Thoracic aorta (tissue), 2 donors: ENCODE measurements around the gene ISOC2. TPM values are rescaled to one million over a fixed set of nuclear protein-coding genes. Genes with fewer than 3 reads are reported as not detected.
A peak's percentile ranks its signal among the peaks of the same experiment; 100 is the strongest.

Source experiments
- ATAC-seq: fragments of 150-250 bp; one replicate; pipeline ENCODE4 v1.8.0; 2017; ENCODE audit warnings: low read depth; ENCODE audit not compliant: insufficient number of reproducible peaks, low FRiP score
- DNase-seq: peaks from one replicate; pipeline ENCODE4 v3.0.0-alpha.2; 2020; ENCODE audit warnings: low spot score
- H3K27ac ChIP-seq, 2 donors: fragments of 200-600 bp; sonication (generic); 1 replicate in 1 of 2; 2 replicates in 1 of 2; pipeline ENCODE4 v1.5.1; 2016; ENCODE audit warnings: mild to moderate bottlenecking in 2 of 2, moderate library complexity in 2 of 2
- H3K27me3 ChIP-seq: fragments of 200-600 bp; sonication (generic); replicated peaks from 2 replicates; pipeline ENCODE4 v1.6.0; 2016; ENCODE audit warnings: mild to moderate bottlenecking; ENCODE audit not compliant: insufficient read depth
- H3K36me3 ChIP-seq: fragments of 200-600 bp; sonication (generic); one replicate; pipeline ENCODE4 v1.5.1; 2016
- H3K4me1 ChIP-seq, 2 donors: fragments of 200-600 bp; sonication (generic); 1 replicate in 1 of 2; 2 replicates in 1 of 2; pipeline versions ENCODE4 v1.5.1 to v1.6.0; 2016; ENCODE audit warnings: low read depth in 2 of 2, mild to moderate bottlenecking in 1 of 2; ENCODE audit not compliant: control insufficient read depth in 1 of 2
- H3K4me3 ChIP-seq: fragments of 200-600 bp; sonication (generic); 2 replicates; pipeline ENCODE4 v1.5.1; 2016; ENCODE audit warnings: mild to moderate bottlenecking
- H3K9me3 ChIP-seq: fragments of 200-600 bp; sonication (generic); 2 replicates; pipeline ENCODE4 v1.5.1; 2016
- total RNA-seq, 2 donors: library from RNA; depleted of rRNA; stranded (reverse); fragments of >200 nt; gene quantifications; one replicate each; pipeline versions ENCODE4 v1.1.0 to v1.2.3, GENCODE V29; 2016
- TF ChIP-seq, protein P1 (sequence below): fragments of 200-600 bp; sonication (generic); IDR thresholded peaks from one replicate; pipeline ENCODE4 v1.5.1; 2019; ENCODE audit warnings: antibody characterized with exemption

The ISOC2 gene, protein sequence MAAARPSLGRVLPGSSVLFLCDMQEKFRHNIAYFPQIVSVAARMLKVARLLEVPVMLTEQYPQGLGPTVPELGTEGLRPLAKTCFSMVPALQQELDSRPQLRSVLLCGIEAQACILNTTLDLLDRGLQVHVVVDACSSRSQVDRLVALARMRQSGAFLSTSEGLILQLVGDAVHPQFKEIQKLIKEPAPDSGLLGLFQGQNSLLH
- total RNA-seq: 10 to 100 TPM; 18.8 to 27.4 TPM

DNA sequence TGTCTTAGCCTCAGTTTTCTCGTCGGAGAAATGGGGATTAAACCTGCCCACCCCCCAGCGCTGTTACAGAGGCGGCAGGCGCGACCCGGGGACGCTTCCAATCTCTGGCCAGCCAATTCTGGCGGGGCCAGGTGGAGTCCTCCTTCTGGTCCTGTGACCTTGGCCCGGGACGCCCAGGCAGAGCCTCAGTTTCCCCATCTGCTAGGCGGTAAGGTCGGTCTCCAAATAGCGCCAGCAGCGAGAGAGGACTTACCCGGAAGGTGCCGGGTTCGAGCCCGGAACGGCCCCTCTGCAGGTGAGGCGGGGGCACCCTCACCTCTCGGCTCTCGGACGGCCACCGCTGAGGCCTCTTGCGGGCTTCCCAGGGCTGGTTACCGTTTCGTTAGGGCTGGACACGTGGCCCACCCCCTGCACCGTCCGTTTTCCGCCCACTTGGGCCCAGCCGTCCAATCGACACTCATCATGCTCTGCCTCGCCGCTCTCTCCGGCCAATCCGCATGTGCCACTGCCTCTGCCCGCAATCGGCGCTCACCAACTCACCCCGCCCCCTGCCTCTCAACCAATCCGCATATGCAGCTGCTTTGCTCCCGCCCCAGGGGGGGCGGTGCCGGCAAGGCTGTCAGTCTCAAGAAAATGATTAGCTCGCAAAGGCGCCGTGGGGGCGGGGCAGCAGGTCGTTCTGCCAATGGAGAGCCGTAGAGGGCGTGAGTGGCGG is at the start of gene ISOC2:
ISOC2 (minus strand) TSS at position 384 of the 715 bp plus-strand sequence. CDS start 5,156 bp downstream, outside the sequence.
- no peaks in the 10 kb centered on the region for H3K9me3 ChIP-seq
- peak within 1 kb of the TSS; percentile 77 to 82 for H3K27ac ChIP-seq
- peak; percentile 85 for ATAC-seq
- TF ChIP-seq, protein P1, sequence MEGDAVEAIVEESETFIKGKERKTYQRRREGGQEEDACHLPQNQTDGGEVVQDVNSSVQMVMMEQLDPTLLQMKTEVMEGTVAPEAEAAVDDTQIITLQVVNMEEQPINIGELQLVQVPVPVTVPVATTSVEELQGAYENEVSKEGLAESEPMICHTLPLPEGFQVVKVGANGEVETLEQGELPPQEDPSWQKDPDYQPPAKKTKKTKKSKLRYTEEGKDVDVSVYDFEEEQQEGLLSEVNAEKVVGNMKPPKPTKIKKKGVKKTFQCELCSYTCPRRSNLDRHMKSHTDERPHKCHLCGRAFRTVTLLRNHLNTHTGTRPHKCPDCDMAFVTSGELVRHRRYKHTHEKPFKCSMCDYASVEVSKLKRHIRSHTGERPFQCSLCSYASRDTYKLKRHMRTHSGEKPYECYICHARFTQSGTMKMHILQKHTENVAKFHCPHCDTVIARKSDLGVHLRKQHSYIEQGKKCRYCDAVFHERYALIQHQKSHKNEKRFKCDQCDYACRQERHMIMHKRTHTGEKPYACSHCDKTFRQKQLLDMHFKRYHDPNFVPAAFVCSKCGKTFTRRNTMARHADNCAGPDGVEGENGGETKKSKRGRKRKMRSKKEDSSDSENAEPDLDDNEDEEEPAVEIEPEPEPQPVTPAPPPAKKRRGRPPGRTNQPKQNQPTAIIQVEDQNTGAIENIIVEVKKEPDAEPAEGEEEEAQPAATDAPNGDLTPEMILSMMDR: no peak
- peak; percentile 100 for DNase-seq
- no peaks in the 10 kb centered on the region for H3K27me3 ChIP-seq
- no peaks in the 10 kb centered on the region for H3K36me3 ChIP-seq
- peaks cover 4 to 20% of the 10 kb centered on the region in 2 donors for H3K4me1 ChIP-seq
- peak within 1 kb of the TSS; percentile 100 for H3K4me3 ChIP-seq

DNA sequence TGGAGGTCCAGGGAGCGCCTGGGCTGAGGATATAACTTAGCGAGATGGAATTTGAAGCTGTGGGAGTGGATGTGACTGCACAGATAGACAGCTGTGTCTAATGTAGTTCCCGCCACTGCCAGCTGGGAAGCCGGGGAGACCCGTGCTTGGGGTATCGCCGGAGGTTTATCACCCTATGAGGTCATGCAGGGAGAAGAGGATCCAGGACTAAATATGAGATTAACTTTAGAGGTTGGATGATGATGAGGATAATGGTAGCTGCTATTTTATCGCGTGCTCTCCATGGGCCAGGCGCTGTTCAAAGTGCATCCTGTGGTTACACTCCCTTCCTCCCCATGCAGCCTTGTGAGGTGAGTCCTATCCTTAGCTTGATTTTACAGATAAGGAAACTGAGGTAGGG is 46.7 kb upstream of the ISOC2 start:
- TF ChIP-seq, protein P1: no peak
- DNase-seq: no peak
- Histone ChIP-seq H3K27me3 (no peaks in the 10 kb centered on the region), H3K9me3 (no peaks in the 10 kb centered on the region), H3K4me3 (no peak overlapping the region), H3K4me1 (no peaks in the 10 kb centered on the region), H3K36me3 (no peaks in the 10 kb centered on the region), H3K27ac (no peak overlapping the region)
- no peak for ATAC-seq

DNA sequence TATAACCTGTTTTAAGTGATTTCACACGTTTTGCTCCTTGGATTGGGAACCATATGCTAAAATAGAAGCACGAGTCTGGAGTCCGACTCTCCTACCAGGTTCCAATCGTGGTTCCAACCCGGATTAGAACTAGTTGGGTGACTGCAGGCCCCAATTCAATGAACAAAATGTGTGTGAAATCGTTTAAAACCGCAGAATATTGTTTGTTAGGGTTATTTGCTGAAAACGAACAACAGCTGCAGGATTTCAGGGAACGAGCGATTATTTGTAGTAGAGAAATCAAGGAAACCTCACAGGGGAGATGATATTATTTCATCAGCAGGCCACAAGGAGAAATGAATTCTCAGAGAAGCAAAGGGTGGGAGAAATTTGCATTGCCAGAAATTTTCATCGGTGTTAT is 43.5 kb upstream of the ISOC2 start:
- Histone ChIP-seq H3K27me3 (no peaks in the 10 kb centered on the region), H3K9me3 (no peaks in the 10 kb centered on the region), H3K4me3 (no peak overlapping the region), H3K4me1 (no peaks in the 10 kb centered on the region), H3K27ac (no peak overlapping the region), H3K36me3 (no peaks in the 10 kb centered on the region)
- TF ChIP-seq, protein P1: no peak
- DNase-seq: no peak
- ATAC-seq: no peak

DNA sequence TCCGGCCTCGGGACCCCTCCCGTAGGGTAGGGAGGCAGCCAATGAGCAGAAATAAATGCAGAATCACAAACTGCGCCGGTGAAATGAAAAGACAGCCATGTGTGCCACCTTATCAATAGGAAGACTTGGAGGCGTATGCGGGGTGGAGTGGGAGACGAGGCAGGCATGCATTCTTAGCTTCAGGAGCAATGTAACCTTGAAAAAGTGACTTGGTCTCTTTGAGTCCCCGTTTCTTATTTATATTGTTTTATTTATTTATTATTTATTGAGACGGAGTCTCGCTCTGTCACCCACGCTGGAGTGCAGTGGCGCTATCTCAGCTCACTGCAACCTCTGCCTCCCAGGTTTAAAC is 42.8 kb upstream of the ISOC2 start:
- ATAC-seq (no peak), DNase-seq (no peak)
- TF ChIP-seq, protein P1: no peak
- peak overlapping the region; percentile 80 for H3K4me3 ChIP-seq
- H3K27me3 ChIP-seq: no peaks in the 10 kb centered on the region
- H3K36me3 ChIP-seq: no peaks in the 10 kb centered on the region
- no peaks in the 10 kb centered on the region for H3K9me3 ChIP-seq
- no peaks in the 10 kb centered on the region for H3K4me1 ChIP-seq
- H3K27ac ChIP-seq: peak overlapping the region; percentile 54 to 74

DNA sequence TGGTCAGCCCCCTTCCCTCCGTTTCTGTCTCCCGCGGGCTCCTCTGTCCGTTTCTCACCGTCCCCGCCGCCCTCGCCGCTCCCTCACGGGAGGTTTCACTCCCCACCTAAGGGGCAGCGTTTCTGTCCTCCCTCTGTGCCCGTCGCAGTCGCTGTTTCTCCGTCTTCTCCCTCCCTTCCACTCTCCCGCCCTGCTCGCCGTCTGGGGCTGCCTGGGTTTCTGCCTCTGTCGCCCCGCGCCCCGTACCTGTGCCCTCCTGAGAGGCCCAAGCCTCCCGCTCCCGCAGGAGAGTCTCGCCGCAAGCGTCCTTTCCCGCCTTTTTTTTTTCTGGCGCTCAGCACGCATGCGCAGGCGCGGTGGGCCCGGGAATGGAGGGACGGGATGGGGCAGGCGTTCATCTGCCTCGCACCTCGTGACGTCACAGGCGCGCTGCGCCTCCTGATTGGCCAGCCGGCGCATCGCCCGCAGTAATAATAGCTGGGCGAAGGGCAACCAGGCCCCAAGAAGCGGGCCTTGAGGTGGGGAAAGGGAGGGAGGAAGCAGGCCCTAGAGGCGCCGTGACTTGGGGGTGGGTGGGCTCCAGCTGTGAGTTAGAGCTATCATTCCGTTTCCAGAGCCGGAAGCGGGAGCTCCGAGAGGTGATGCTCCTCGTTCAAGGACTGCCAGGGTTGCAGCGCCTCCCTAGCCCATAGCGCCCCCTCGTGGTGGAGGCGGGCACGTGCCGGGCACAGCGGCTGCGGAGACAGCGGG is 42.2 kb upstream of the ISOC2 start:
- Histone ChIP-seq H3K36me3 (no peaks in the 10 kb centered on the region), H3K4me1 (no peaks in the 10 kb centered on the region), H3K9me3 (no peaks in the 10 kb centered on the region), H3K4me3 (peak overlapping the region; percentile 80), H3K27ac (peak overlapping the region; percentile 54 to 74), H3K27me3 (no peaks in the 10 kb centered on the region)
- TF ChIP-seq, protein P1: peak; percentile 99
- DNase-seq (peak; percentile 69), ATAC-seq (peak; percentile 96)
